ACHN (cell line): ENCODE results near the gene GREB1L.
A peak's percentile ranks its signal among the peaks of the same experiment; 100 is the strongest.
"Not testable (repeated sequence)": the region's sequence is repeated elsewhere in the genome, so short reads cannot be mapped to it uniquely, and the experiment has no call there.

ENCODE experiments used
- DNase-seq: peaks from one replicate; pipeline ENCODE4 v3.0.0-alpha.2; 2015
- in situ Hi-C: cut with HindIII; loops from 2 replicates; pipeline ENCODE4 v1.10.0; 2017; ENCODE audit warnings: low sequenced_read_pairs, low pct_ligation_motif_present, low pct_unique_long_range_greater_than_20kb

Gene GREB1L

GRCh38 chr18:21242141-21242779 is at the start of gene GREB1L:
Gene GREB1L (plus strand): TSS chr18:21242232. CDS start chr18:21383519, 141,287 bp downstream.
- in situ Hi-C loops = no loop called here
- DNase-seq = peak; percentile 43

GRCh38 chr18:21192308-21192624 is 49.8 kb upstream of the GREB1L start:
- in situ Hi-C loops = no loop called here
- no peak for DNase-seq

- in situ Hi-C loops = no loop called here
- DNase-seq = peak; percentile 42
These were observed 46.9 kb upstream of the GREB1L start for GRCh38 chr18:21194871-21195771.

DNA sequence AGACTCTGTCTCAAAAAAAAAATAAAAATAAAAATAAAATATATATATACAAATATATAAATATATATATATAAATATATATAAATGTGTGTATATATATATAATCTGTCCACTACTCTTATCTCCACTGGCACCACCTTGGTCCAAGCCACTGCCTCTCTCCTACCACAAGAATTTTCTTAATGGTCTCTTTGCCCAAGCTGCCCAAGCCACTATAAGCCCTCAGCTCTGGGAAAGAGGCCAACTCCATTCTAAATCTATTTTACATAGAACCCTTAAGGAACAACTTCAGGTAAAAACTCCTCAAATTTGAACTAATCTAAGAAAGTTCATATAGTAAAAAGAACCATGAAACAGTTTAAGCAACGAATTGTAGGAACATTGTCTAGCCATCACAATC is 45.6 kb upstream of the GREB1L start:
- in situ Hi-C loops = no loop called here
- DNase-seq = no peak

DNA sequence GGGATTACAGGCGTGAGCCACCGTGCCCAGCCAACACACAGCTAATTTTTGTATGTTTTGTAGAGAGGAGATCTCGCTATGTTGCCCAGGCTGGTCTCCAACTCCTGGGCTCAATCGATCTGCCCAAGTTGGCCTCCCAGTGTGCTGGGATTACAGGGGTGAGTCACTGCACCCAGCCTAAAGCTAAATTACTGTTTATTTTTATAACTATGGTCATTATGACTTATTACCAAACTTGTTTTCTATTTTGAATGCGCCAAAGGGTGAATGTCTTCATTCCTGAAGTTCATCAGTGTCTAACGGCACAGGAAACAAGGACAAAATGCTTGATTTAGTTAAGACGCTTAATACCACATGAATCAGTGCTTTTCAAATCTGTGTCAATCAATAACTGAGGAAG is 38.9 kb upstream of the GREB1L start:
- in situ Hi-C loops = no loop called here
- no peak for DNase-seq

- no peak for DNase-seq
- in situ Hi-C loops = no loop called here
These were observed 38.3 kb upstream of the GREB1L start for GRCh38 chr18:21203542-21204241.

GRCh38 chr18:21205695-21206094 is 36.3 kb upstream of the GREB1L start:
- no peak for DNase-seq
- in situ Hi-C loops = no loop called here

- in situ Hi-C loops = no loop called here
- no peak for DNase-seq
These were observed 31.8 kb upstream of the GREB1L start for GRCh38 chr18:21210278-21210677.

- no peak for DNase-seq
- in situ Hi-C loops = no loop called here
These were observed 31.2 kb upstream of the GREB1L start for GRCh38 chr18:21210784-21211183.

DNA sequence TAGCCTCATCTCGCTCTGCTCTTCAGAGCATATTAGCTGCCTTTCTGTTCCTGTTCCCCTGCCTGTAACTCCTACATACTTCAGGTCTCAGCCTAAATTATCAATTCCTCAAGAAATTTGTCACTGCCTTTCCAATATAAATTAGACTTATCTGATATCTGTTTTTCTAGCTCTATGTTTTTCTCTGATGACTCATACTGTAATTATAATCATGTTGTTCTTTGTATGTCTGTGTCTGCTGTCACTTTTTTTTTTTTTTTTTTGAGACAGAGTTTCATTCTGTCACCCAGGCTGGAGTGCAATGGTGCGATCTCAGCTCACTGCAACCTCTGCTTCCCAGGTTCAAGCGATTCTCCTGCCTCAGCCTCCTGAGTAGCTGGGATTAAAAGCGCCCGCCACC is 27.6 kb upstream of the GREB1L start:
- in situ Hi-C loops, DNase-seq: not testable (repeated sequence)

DNA sequence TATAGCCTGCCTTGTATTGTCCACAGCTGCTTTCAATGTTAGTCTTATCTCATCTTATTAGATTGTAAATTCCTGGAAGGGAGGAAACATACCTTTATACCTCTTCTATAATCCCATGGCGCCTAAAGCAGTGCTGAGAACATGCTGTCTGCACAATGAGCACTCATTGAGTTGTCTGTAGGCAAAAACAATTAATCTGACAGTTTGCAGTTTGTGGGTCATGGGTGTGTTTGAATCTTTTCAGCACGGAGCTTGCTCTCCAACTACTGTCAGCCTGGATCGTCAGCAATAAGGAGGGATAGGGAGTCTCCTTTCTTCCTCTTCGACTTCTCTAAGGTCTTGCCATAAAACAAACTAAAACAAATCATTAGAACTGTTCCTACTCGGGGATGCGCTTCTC is 26.5 kb upstream of the GREB1L start:
- in situ Hi-C loops = no loop called here
- DNase-seq = no peak

GRCh38 chr18:21218862-21219261 is 23.2 kb upstream of the GREB1L start:
- in situ Hi-C loops = no loop called here
- DNase-seq = no peak

DNA sequence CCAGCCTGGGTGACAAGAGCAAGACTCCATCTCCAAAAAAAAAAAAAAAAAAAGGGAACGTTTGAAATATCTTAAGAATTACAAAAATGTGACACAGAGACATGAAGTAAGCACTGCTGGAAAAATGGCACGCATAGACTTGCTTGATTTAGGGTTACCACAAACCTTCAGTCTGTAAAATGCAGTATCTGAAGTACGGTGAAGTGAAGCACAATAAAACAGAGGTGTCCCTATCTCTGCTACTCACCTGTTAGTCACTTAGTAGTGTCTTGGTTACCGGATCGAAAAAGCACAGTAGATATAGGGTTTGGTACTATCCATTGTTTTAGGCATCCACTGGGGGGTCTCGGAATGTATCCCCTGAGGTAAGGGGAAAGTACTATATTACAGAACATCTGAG is 11.6 kb upstream of the GREB1L start:
- no peak for DNase-seq
- in situ Hi-C loops = no loop called here

- in situ Hi-C loops = no loop called here
- DNase-seq = no peak
These were observed 557 bp upstream of the GREB1L start for GRCh38 chr18:21241301-21242048.

DNA sequence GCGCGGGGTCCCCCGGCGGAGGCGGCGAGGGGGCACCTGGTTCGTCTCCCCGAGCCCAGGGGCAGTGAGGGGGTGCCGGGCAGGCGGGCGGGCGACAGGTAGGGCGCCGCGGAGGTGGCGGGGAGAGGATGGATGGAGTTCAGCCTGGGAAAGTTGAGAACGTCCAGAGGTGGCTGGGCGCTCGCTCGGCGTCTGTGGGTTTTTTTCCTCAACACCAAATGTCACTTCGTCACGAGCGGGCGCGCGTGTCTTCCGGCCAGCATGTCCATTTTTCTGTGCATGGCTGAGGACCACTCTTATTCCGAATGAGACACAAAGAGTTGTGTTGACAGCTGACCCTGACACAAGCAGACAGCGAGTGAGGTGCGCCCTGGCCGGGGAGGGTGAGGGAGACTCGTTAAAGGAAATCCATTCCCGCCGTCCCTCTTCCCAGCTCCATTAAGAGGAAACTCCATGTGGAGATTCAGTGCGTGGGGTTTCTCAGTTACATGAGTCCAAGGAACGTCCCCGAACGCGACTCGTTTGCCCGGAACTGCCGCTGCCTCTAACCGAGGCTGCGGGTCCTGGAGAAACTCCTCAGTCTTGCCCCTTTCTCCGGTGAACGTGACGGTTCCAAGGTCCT is 859 bp downstream of the GREB1L start:
- in situ Hi-C loops = no loop called here
- DNase-seq = no peak

DNA sequence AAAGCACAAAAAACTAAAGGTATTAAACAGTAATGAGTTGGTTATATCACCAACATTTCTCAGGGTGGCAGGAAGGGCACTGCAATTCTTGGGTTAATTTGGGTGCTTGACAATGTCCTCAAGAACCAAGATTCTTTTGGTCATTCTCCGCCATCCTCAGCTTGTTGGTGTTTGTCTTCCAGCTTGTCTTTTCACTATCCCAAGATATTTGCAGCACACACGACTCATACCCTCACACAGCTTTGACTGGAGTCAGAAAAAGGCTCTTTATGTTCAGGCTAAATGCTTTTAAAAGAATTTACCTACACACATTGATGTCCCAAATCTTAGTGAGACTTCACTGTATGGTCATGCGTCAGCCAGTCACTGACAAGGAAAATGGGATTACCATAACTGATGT is 12.5 kb downstream of the GREB1L start:
- DNase-seq = no peak
- in situ Hi-C loops = no loop called here

DNA sequence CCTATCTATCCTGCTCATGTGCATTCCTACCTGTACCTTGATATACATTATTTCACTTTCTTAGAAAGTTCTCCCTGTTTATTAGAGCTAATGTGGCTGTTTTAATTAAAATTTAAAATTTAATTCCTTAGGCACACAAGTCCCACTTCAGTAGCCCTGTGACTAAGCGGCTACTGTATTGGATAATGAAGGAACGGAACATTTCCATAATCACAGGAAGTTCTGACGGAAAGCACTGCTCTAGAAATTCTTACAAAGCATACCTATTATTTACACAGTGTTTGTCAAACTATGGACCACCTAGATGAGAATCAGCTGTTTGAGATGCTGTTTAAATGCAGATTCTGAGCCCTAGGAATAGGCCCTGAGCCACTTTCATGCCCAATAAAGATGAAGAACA is 13.2 kb downstream of the GREB1L start:
- no peak for DNase-seq
- in situ Hi-C loops = no loop called here

GRCh38 chr18:21257386-21257785 is 15.4 kb downstream of the GREB1L start:
- DNase-seq = peak; percentile 30
- in situ Hi-C loops = no loop called here
